ENCODE data around the gene CDHR4.
A peak's percentile ranks its signal among the peaks of the same experiment; 100 is the strongest.

DNA sequence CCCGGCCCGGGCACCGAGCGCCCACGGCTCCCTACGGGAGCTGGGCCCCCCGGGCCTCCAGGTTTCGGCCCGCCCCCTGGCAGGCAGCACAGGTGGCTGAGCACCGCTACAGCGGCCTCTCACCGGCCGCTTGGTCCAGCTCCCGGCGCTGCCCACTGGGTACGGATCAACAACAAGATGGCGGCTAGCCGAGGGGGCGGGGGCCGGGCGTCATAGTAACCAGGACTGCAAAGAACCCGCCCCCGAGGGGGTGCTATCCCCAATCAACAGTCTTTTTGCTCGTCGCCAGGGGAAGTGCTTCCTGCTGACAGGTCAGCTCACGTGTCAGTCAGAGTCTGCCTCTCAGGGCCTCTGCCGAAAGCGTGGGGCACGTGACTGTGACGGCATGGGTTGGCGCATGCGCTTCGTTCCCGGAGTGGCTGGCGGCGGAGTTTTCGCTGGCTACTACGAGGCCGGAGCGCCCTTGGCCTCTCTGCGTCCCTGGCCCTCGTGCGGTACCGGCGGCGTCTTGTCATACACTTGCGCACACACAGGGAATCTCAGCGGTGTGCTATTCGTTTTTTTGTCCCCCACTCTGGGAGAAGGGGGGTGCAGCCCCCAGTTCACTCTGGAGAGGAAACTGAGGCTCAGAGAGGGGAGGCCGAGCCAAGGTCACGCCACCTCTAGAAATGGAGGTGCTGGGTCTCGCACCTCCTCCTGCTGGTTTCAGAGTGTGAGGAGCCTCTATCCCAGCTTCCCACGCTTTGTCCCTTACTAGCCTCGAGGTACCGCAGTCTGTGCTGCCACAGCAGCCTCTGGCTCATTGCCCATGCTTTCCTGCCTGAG, 13.1 kb downstream of the CDHR4 start, which contains the start of gene IP6K1:
- TF ChIP-seq ZNF212 (CRISPR knock-in tag; IDR thresholded peaks at IDR 0.05) (no peak), CBFB (CRISPR knock-in tag; IDR thresholded peaks at IDR 0.05) (no peak), SP1 (CRISPR knock-in tag; IDR thresholded peaks at IDR 0.05) (peak; percentile 44), TEAD4 (IDR thresholded peaks at IDR 0.05; ENCODE audit: low read length) (no peak), TEAD4 (CRISPR knock-in tag; IDR thresholded peaks at IDR 0.05; ENCODE audit: borderline replicate concordance) (no peak)
- TF ChIP-seq, protein P1, sequence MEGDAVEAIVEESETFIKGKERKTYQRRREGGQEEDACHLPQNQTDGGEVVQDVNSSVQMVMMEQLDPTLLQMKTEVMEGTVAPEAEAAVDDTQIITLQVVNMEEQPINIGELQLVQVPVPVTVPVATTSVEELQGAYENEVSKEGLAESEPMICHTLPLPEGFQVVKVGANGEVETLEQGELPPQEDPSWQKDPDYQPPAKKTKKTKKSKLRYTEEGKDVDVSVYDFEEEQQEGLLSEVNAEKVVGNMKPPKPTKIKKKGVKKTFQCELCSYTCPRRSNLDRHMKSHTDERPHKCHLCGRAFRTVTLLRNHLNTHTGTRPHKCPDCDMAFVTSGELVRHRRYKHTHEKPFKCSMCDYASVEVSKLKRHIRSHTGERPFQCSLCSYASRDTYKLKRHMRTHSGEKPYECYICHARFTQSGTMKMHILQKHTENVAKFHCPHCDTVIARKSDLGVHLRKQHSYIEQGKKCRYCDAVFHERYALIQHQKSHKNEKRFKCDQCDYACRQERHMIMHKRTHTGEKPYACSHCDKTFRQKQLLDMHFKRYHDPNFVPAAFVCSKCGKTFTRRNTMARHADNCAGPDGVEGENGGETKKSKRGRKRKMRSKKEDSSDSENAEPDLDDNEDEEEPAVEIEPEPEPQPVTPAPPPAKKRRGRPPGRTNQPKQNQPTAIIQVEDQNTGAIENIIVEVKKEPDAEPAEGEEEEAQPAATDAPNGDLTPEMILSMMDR (IDR thresholded peaks at IDR 0.05 in 2 of 3, conservative IDR thresholded peaks at IDR 0.05 in 1 of 3; ENCODE audit: insufficient read depth in 2 of 3, low read depth in 1 of 3, low read length in 3 of 3) = no peak
- TF ChIP-seq, protein P2, sequence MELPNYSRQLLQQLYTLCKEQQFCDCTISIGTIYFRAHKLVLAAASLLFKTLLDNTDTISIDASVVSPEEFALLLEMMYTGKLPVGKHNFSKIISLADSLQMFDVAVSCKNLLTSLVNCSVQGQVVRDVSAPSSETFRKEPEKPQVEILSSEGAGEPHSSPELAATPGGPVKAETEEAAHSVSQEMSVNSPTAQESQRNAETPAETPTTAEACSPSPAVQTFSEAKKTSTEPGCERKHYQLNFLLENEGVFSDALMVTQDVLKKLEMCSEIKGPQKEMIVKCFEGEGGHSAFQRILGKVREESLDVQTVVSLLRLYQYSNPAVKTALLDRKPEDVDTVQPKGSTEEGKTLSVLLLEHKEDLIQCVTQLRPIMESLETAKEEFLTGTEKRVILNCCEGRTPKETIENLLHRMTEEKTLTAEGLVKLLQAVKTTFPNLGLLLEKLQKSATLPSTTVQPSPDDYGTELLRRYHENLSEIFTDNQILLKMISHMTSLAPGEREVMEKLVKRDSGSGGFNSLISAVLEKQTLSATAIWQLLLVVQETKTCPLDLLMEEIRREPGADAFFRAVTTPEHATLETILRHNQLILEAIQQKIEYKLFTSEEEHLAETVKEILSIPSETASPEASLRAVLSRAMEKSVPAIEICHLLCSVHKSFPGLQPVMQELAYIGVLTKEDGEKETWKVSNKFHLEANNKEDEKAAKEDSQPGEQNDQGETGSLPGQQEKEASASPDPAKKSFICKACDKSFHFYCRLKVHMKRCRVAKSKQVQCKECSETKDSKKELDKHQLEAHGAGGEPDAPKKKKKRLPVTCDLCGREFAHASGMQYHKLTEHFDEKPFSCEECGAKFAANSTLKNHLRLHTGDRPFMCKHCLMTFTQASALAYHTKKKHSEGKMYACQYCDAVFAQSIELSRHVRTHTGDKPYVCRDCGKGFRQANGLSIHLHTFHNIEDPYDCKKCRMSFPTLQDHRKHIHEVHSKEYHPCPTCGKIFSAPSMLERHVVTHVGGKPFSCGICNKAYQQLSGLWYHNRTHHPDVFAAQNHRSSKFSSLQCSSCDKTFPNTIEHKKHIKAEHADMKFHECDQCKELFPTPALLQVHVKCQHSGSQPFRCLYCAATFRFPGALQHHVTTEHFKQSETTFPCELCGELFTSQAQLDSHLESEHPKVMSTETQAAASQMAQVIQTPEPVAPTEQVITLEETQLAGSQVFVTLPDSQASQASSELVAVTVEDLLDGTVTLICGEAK (IDR thresholded peaks at IDR 0.05) = peak; percentile 69
- TF ChIP-seq, protein P2 (CRISPR knock-in tag; IDR thresholded peaks at IDR 0.05) = no peak
